ENCODE data around the gene MAFG.

GRCh38 chr17:81955756-81956544 is 28.4 kb upstream of the MAFG start:
- TF ChIP-seq EZH2 (IDR thresholded peaks at IDR 0.05; ENCODE audit: borderline replicate concordance, low read length) (no peak), CTCF (conservative IDR thresholded peaks at IDR 0.05 in 1 of 2, IDR thresholded peaks at IDR 0.05 in 1 of 2; ENCODE audit: extremely low read depth in 1 of 2, insufficient read depth in 1 of 2, low read depth in 1 of 2, low read length in 2 of 2) (no peak)
